Measurements from ENCODE around the gene COX19.

COX19 gene, protein sequence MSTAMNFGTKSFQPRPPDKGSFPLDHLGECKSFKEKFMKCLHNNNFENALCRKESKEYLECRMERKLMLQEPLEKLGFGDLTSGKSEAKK

GRCh38 chr7:974820-975681 is at the start of gene COX19:
COX19 (minus strand) TSS chr7:975549; CDS start chr7:975509, 40 bp downstream.
- H3K4me3 ChIP-seq (ENCODE audit: low read depth, low read length) = peak within 1 kb of the TSS; percentile 86
- TF ChIP-seq CTCF (IDR thresholded peaks at IDR 0.05; ENCODE audit: low read depth, low read length) (no peak), MYC (IDR thresholded peaks at IDR 0.05; ENCODE audit: low read depth, low read length) (peak; percentile 73), POLR2A (IDR thresholded peaks at IDR 0.05; ENCODE audit: extremely low read depth, insufficient read length) (peak; percentile 94)
- TF ChIP-seq, protein P1, sequence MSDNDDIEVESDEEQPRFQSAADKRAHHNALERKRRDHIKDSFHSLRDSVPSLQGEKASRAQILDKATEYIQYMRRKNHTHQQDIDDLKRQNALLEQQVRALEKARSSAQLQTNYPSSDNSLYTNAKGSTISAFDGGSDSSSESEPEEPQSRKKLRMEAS (IDR thresholded peaks at IDR 0.05; ENCODE audit: low read depth, low read length) = peak; percentile 47; the same call in 1 of the 2 replicates
- DNase-seq (ENCODE audit: low read depth) = peak; percentile 96

- H3K4me3 ChIP-seq (ENCODE audit: low read depth, low read length) = peak overlapping the region; percentile 27
- DNase-seq (ENCODE audit: low read depth) = peak; percentile 99
- TF ChIP-seq, protein P1 (IDR thresholded peaks at IDR 0.05; ENCODE audit: low read depth, low read length) = peak; percentile 70; the same call in 1 of the 2 replicates
- TF ChIP-seq MYC (IDR thresholded peaks at IDR 0.05; ENCODE audit: low read depth, low read length) = peak; percentile 75; the same call in 1 of the 2 replicates
- TF ChIP-seq CTCF (IDR thresholded peaks at IDR 0.05; ENCODE audit: low read depth, low read length) = no peak
- TF ChIP-seq POLR2A (IDR thresholded peaks at IDR 0.05; ENCODE audit: extremely low read depth, insufficient read length) = peak; percentile 15
These were observed 49.0 kb upstream of the COX19 start for GRCh38 chr7:1024331-1024841.

DNA sequence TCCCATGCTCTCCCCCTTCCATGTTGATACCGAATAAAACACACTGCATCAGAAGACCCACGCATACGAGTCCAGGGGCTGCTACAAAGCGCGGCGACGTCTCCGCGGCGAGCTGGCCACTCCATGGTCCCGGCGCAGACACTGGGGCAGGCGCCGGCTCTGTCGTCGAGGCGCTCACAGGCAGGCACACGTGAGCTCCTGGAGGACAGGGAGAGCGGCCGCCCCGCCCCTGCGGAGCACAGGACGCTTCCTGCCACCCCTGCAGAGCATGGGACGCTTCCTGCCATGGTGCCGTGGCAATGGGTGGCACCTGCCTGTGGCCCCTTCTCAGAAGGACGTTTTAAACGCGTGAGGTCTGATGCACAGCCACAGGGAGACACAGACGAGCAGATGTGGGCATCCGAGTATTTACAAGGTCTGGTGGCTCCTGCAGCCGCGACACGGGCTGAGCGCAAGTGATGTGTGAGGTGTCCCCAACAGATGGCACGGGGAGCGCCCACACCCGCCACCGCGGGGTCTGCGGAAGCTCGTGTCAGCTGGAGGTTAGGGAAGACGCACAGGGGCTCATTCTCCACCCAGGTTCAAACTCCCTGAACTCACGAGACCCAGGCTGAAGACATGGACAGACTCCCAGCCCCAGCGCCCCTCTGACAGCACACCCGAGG is 47.6 kb upstream of the COX19 start:
- TF ChIP-seq POLR2A (IDR thresholded peaks at IDR 0.05; ENCODE audit: extremely low read depth, insufficient read length) (no peak), CTCF (IDR thresholded peaks at IDR 0.05; ENCODE audit: low read depth, low read length) (no peak), MYC (IDR thresholded peaks at IDR 0.05; ENCODE audit: low read depth, low read length) (no peak)
- TF ChIP-seq, protein P1 (IDR thresholded peaks at IDR 0.05; ENCODE audit: low read depth, low read length) = no peak
- DNase-seq (ENCODE audit: low read depth) = no peak
- no peak overlapping the region for H3K4me3 ChIP-seq (ENCODE audit: low read depth, low read length)

GRCh38 chr7:1022356-1022755 is 47.0 kb upstream of the COX19 start:
- no peak overlapping the region for H3K4me3 ChIP-seq (ENCODE audit: low read depth, low read length)
- TF ChIP-seq POLR2A (IDR thresholded peaks at IDR 0.05; ENCODE audit: extremely low read depth, insufficient read length) (no peak), CTCF (IDR thresholded peaks at IDR 0.05; ENCODE audit: low read depth, low read length) (no peak), MYC (IDR thresholded peaks at IDR 0.05; ENCODE audit: low read depth, low read length) (no peak)
- TF ChIP-seq, protein P1 (IDR thresholded peaks at IDR 0.05; ENCODE audit: low read depth, low read length) = no peak
- no peak for DNase-seq (ENCODE audit: low read depth)

DNA sequence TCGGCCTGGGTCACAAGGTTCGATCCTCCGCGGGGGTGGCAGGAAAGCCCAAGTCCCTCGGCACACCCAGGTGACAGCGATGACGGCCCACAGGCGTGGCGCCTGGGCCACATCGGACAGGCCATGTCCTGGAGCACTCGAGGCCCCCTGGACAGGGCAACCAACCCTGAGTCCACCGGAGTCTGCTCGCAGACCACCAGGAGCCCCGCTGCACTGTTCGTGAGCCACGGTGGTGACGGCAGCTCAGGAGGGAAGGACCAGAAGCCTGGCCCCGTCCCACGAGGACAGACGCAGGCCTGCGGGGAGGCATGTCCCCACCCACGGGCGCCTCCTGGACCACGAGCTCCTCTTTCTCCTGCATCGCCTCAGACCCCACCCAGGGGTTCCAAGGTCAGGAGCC is 46.6 kb upstream of the COX19 start:
- DNase-seq (ENCODE audit: low read depth) = no peak
- TF ChIP-seq, protein P1 (IDR thresholded peaks at IDR 0.05; ENCODE audit: low read depth, low read length) = no peak
- no peak for TF ChIP-seq MYC (IDR thresholded peaks at IDR 0.05; ENCODE audit: low read depth, low read length)

More for the DNA sequence above, 46.6 kb upstream of the COX19 start:
- H3K4me3 ChIP-seq (ENCODE audit: low read depth, low read length) = no peak overlapping the region

Data from NB4 (cell line).